HepG2 (cell line): ENCODE measurements around the gene CDK3. TPM values are rescaled to one million over a fixed set of nuclear protein-coding genes. Genes with fewer than 3 reads are reported as not detected.

Experiments
- CEBPB ChIP-seq: IDR thresholded peaks from 2 replicates; pipeline ENCODE4 v1.6.1; 2011; ENCODE audit warnings: low read depth, low read length, improper control_type of control experiment, borderline replicate concordance
- CENPX ChIP-seq: sonication (generic); formaldehyde crosslinking; IDR thresholded peaks from 2 replicates; pipeline ENCODE4 v1.9.0; 2021; ENCODE audit warnings: mild to moderate bottlenecking, missing genetic modification reagents, moderate library complexity
- E2F1 ChIP-seq: sonication (generic); formaldehyde crosslinking; IDR thresholded peaks from 2 replicates; pipeline ENCODE4 v1.5.0; 2020; ENCODE audit warnings: missing genetic modification reagents
- FOXO1 ChIP-seq: sonication (generic); formaldehyde crosslinking; IDR thresholded peaks from 2 replicates; pipeline ENCODE4 v1.4.0; 2020; ENCODE audit warnings: missing genetic modification reagents
- HHEX ChIP-seq: IDR thresholded peaks from 2 replicates; pipeline ENCODE4 v1.6.1; 2016; ENCODE audit warnings: control low read depth
- KDM4B ChIP-seq: sonication (generic); formaldehyde crosslinking; IDR thresholded peaks from 2 replicates; pipeline ENCODE4 v1.4.0; 2020; ENCODE audit warnings: missing genetic modification reagents
- KLF11 ChIP-seq: IDR thresholded peaks from 2 replicates; pipeline ENCODE4 v1.6.1; 2016; ENCODE audit warnings: missing compliant biosample characterization
- MTF1 ChIP-seq: sonication (generic); formaldehyde crosslinking; IDR thresholded peaks from 2 replicates; pipeline ENCODE4 v1.5.0; 2020; ENCODE audit warnings: missing genetic modification reagents
- SMAD1 ChIP-seq: sonication (generic); formaldehyde crosslinking; IDR thresholded peaks from 2 replicates; pipeline ENCODE4 v1.4.0; 2020; ENCODE audit warnings: missing genetic modification reagents, low read depth, mild to moderate bottlenecking, borderline replicate concordance
- TCF12 ChIP-seq, 2 experiments: fragments of 450-650 bp in 1 of 2; sonication (generic) in 1 of 2; formaldehyde crosslinking in 1 of 2; IDR thresholded peaks; 2 replicates each; pipeline versions ENCODE4 v1.6.1 to v1.8.0; 2017 to 2022; ENCODE audit warnings: antibody characterized with exemption in 1 of 2, mild to moderate bottlenecking in 1 of 2, missing genetic modification reagents in 1 of 2, moderate library complexity in 1 of 2
- YY1 ChIP-seq: IDR thresholded peaks from 2 replicates; pipeline ENCODE4 v1.6.1; 2011; ENCODE audit warnings: low read length, low read depth, moderate library complexity, mild to moderate bottlenecking; ENCODE audit not compliant: insufficient read depth, insufficient replicate concordance
- ZBTB42 ChIP-seq: sonication (generic); formaldehyde crosslinking; IDR thresholded peaks from 2 replicates; pipeline ENCODE4 v1.5.0; 2020; ENCODE audit warnings: mild to moderate bottlenecking, missing genetic modification reagents
- ZNF331 ChIP-seq: sonication (generic); formaldehyde crosslinking; IDR thresholded peaks from 2 replicates; pipeline ENCODE4 v1.4.0; 2020; ENCODE audit warnings: missing genetic modification reagents
- ZNF710 ChIP-seq: sonication (generic); formaldehyde crosslinking; IDR thresholded peaks from 2 replicates; pipeline ENCODE4 v1.5.0; 2020; ENCODE audit warnings: mild to moderate bottlenecking, missing genetic modification reagents, borderline replicate concordance
- polyA plus RNA-seq, 8 experiments: library from polyadenylated mRNA; depleted of rRNA in 3 of 8; stranded (reverse) in 7 of 8; unstranded in 1 of 8; fragments of >200 nt; fragmentation: Illumina TruSeq in 4 of 8; extraction: Trizol in 4 of 8; gene quantifications; 2 replicates each; pipeline versions ENCODE4 v1.2.1 to v1.2.3, GENCODE V29; 2011 to 2016; ENCODE audit warnings: low read depth in 4 of 8, missing spikeins in 1 of 8, mixed read lengths in 1 of 8; ENCODE audit not compliant: insufficient read depth in 1 of 8
- total RNA-seq, 5 experiments: library from RNA; depleted of rRNA; stranded (reverse); fragments of >200 nt; fragmentation: Illumina TruSeq; extraction: Trizol; gene quantifications; 2 replicates each; pipeline ENCODE4 v1.2.3, GENCODE V29; 2016; ENCODE audit warnings: low read depth in 1 of 5
- TF ChIP-seq, protein P1 (sequence below): sonication (generic); formaldehyde crosslinking; IDR thresholded peaks from one replicate; pipeline ENCODE4 v1.5.1; 2020; ENCODE audit warnings: mild to moderate bottlenecking, missing genetic modification reagents; ENCODE audit errors: not compliant biosample characterization
- TF ChIP-seq, protein P2 (sequence below): IDR thresholded peaks from 2 replicates; pipeline ENCODE4 v1.6.1; 2018; ENCODE audit warnings: missing genetic modification reagents

The CDK3 gene
- total and polyA plus RNA-seq, 2 of the 13 experiments (the other 11 are each of a cell fraction or from before 2014, with no cell fraction given), result 5.8 to 11.4 TPM

- TF ChIP-seq, protein P1, sequence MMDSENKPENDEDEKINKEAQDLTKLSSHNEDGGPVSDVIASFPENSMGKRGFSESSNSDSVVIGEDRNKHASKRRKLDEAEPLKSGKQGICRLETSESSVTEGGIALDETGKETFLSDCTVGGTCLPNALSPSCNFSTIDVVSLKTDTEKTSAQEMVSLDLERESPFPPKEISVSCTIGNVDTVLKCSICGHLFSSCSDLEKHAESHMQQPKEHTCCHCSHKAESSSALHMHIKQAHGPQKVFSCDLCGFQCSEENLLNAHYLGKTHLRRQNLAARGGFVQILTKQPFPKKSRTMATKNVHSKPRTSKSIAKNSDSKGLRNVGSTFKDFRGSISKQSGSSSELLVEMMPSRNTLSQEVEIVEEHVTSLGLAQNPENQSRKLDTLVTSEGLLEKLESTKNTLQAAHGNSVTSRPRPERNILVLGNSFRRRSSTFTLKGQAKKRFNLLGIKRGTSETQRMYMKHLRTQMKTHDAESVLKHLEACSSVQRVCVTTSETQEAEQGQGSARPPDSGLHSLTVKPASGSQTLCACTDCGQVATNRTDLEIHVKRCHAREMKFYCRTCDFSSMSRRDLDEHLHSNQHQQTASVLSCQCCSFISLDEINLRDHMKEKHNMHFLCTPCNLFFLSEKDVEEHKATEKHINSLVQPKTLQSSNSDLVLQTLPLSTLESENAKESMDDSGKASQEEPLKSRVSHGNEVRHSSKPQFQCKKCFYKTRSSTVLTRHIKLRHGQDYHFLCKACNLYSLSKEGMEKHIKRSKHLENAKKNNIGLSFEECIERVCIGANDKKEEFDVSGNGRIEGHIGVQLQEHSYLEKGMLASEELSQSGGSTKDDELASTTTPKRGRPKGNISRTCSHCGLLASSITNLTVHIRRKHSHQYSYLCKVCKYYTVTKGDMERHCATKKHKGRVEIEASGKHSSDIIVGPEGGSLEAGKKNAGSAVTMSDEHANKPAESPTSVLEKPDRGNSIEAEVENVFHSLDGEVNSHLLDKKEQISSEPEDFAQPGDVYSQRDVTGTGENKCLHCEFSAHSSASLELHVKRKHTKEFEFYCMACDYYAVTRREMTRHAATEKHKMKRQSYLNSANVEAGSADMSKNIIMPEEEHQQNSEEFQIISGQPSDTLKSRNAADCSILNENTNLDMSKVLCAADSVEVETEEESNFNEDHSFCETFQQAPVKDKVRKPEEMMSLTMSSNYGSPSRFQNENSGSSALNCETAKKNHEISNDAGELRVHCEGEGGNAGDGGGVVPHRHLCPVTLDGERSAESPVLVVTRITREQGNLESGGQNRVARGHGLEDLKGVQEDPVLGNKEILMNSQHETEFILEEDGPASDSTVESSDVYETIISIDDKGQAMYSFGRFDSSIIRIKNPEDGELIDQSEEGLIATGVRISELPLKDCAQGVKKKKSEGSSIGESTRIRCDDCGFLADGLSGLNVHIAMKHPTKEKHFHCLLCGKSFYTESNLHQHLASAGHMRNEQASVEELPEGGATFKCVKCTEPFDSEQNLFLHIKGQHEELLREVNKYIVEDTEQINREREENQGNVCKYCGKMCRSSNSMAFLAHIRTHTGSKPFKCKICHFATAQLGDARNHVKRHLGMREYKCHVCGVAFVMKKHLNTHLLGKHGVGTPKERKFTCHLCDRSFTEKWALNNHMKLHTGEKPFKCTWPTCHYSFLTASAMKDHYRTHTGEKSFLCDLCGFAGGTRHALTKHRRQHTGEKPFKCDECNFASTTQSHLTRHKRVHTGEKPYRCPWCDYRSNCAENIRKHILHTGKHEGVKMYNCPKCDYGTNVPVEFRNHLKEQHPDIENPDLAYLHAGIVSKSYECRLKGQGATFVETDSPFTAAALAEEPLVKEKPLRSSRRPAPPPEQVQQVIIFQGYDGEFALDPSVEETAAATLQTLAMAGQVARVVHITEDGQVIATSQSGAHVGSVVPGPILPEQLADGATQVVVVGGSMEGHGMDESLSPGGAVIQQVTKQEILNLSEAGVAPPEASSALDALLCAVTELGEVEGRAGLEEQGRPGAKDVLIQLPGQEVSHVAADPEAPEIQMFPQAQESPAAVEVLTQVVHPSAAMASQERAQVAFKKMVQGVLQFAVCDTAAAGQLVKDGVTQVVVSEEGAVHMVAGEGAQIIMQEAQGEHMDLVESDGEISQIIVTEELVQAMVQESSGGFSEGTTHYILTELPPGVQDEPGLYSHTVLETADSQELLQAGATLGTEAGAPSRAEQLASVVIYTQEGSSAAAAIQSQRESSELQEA (CRISPR knock-in tag), result peak; percentile 75
- TF ChIP-seq TCF12 (IDR thresholded peaks at IDR 0.05), result no peak
- no peak for TF ChIP-seq TCF12 (CRISPR knock-in tag; IDR thresholded peaks at IDR 0.05)
- TF ChIP-seq E2F1 (CRISPR knock-in tag), result no peak
- peak; percentile 64; the same call in 1 of the 2 replicates for TF ChIP-seq ZNF331 (CRISPR knock-in tag)
- 0 out of 2 replicates have a peak, but pooled peaks have one; percentile 38 for TF ChIP-seq KDM4B (CRISPR knock-in tag)
- TF ChIP-seq ZBTB42 (CRISPR knock-in tag), result no peak
- TF ChIP-seq SMAD1 (CRISPR knock-in tag), result peak; percentile 79; the same call in 1 of the 2 replicates
- TF ChIP-seq, protein P2, sequence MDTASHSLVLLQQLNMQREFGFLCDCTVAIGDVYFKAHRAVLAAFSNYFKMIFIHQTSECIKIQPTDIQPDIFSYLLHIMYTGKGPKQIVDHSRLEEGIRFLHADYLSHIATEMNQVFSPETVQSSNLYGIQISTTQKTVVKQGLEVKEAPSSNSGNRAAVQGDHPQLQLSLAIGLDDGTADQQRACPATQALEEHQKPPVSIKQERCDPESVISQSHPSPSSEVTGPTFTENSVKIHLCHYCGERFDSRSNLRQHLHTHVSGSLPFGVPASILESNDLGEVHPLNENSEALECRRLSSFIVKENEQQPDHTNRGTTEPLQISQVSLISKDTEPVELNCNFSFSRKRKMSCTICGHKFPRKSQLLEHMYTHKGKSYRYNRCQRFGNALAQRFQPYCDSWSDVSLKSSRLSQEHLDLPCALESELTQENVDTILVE, result no peak
- TF ChIP-seq CENPX, result no peak
- TF ChIP-seq YY1, result peak; percentile 52
- TF ChIP-seq CEBPB, result no peak
- no peak for TF ChIP-seq KLF11 (CRISPR knock-in tag)
- peak; percentile 53; the same call in 1 of the 2 replicates for TF ChIP-seq FOXO1 (CRISPR knock-in tag)
- no peak for TF ChIP-seq MTF1
- no peak for TF ChIP-seq HHEX (CRISPR knock-in tag)
- no peak for TF ChIP-seq ZNF710 (CRISPR knock-in tag)
Observed at GRCh38 chr17:76014100-76014924, 13.7 kb downstream of the CDK3 start (continued).
